HG02798 (cell line): Measurements from ENCODE around the gene KLF7.

Experiments used
- ATAC-seq: cut with Tn5 transposase; IDR thresholded peaks from one replicate; pipeline ENCODE4 v1.9.1; 2021; ENCODE audit warnings: mild to moderate bottlenecking; ENCODE audit not compliant: unreplicated experiment, poor library complexity

The KLF7 gene

GRCh38 chr2:207103132-207103531, 62.6 kb downstream of the KLF7 start:
- ATAC-seq, result no peak

- no peak for ATAC-seq
These were observed 63.8 kb downstream of the KLF7 start for GRCh38 chr2:207101984-207102383.

- no peak for ATAC-seq
These were observed 68.5 kb downstream of the KLF7 start for GRCh38 chr2:207097278-207097677.

GRCh38 chr2:207095963-207096362, 69.8 kb downstream of the KLF7 start:
- no peak for ATAC-seq

GRCh38 chr2:207093234-207093633, 72.5 kb downstream of the KLF7 start:
- no peak for ATAC-seq

GRCh38 chr2:207092818-207093217, 72.9 kb downstream of the KLF7 start:
- ATAC-seq, result no peak

GRCh38 chr2:207091928-207092327, 73.8 kb downstream of the KLF7 start:
- no peak for ATAC-seq

GRCh38 chr2:207091176-207091575, 74.6 kb downstream of the KLF7 start:
- ATAC-seq, result no peak

GRCh38 chr2:207090389-207090788, 75.4 kb downstream of the KLF7 start:
- no peak for ATAC-seq

- ATAC-seq, result no peak
These were observed 76.9 kb downstream of the KLF7 start for GRCh38 chr2:207088839-207089238.

GRCh38 chr2:207088276-207088675, 77.5 kb downstream of the KLF7 start:
- ATAC-seq, result no peak

GRCh38 chr2:207087046-207087902, 78.5 kb downstream of the KLF7 start:
- ATAC-seq, result no peak

GRCh38 chr2:207086136-207086535, 79.6 kb downstream of the KLF7 start:
- ATAC-seq, result no peak

- no peak for ATAC-seq
These were observed 80.6 kb downstream of the KLF7 start for GRCh38 chr2:207085110-207085509.

- ATAC-seq, result no peak
These were observed 82.2 kb downstream of the KLF7 start for GRCh38 chr2:207083361-207084110.

- no peak for ATAC-seq
These were observed 83.1 kb downstream of the KLF7 start for GRCh38 chr2:207082619-207083018.

- ATAC-seq, result no peak
These were observed 87.5 kb downstream of the KLF7 start for GRCh38 chr2:207078186-207078798.

- ATAC-seq, result no peak
These were observed 88.5 kb downstream of the KLF7 start for GRCh38 chr2:207077266-207077665.

- no peak for ATAC-seq
These were observed 90.3 kb downstream of the KLF7 start for GRCh38 chr2:207075456-207075855.

GRCh38 chr2:207073801-207074678, 91.7 kb downstream of the KLF7 start:
- ATAC-seq, result peak; percentile 60
